DMS153 treated with DMSO at 0.1 percent for 48 hours (cell line): ENCODE data around the gene LRRC8A.
"Not testable (repeated sequence)": the region's sequence is repeated elsewhere in the genome, so short reads cannot be mapped to it uniquely, and the experiment has no call there.

Experiments used
- DNase-seq: peaks from one replicate; lab custom pipeline; 2025; ENCODE audit not compliant: unreplicated experiment; lab: John Stamatoyannopoulos, UW

The LRRC8A gene

GRCh38 chr9:128947277-128947526 lies 65.3 kb downstream of the LRRC8A start:
- no peak for DNase-seq

DNA sequence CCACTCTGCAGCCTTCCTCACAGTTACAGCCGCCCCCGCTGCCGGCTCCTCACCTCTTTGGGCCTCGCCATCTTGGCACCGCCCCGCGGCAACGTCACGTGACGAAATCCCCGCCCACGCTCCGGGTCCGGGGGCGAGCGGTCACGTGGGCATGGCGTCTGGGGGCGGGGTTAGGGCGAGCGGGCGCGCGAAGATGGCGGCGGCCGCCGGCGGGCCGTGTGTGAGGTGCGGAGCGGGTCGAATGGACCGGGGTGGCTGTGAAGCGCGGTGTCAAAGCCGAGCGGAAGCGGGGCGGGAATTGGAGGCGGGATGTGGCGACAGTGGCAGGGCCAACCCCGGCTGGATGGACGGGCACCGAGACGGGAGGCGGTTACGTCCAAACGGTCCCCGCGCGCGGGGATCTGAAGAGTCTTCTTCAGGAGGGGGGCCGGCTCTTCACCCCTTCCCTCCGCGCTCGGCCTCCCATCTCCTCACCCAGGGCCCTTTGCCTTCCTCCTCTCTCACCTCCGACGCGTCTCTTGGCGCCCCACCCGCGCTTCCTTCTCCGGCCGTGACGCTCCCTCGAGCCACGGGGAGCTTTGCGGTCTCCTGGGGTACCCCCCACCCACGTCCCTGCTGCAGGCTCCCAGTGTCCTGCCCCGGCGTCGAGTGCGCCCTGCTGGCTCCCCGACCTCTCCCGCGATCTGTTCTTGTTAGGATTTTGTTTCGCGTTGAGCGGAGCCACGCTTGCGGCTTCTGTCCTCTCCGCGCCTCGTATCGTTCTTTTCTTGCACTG lies 65.8 kb downstream of the LRRC8A start, which contains the start of the genes DOLK and NUP188:
DOLK (minus strand) TSS at position 77 of the 775 bp plus-strand sequence. CDS start 300 bp downstream, outside the sequence.
NUP188 (plus strand) TSS at position 173 of the 775 bp plus-strand sequence; CDS start at position 194, 21 bp downstream.
- peak; percentile 87 for DNase-seq

DNA sequence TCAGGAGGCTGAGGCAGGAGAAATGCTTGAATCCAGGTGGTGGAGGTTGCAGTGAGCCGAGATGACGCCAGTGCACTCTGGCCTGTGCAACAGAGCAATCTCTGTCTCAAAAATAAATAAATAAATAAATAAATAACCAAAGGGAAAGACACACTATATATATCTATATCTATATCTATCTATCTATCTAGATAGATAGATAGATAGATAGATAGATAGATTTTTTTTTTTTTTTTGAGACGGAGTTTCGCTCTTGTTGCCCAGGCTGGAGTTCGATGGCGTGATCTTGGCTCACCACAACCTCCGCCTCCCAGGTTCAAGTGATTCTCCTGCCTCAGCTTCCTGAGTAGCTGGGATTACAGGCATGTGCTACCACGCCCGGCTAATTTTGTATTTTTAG lies 79.5 kb downstream of the LRRC8A start:
- not testable (repeated sequence) for DNase-seq
